H1 (cell line): ENCODE results near the gene ACTN4.

Experiments
- CREB1 ChIP-seq: IDR thresholded peaks from 2 replicates; pipeline ENCODE4 v1.6.1; 2012; ENCODE audit warnings: inconsistent platforms
- CTCF ChIP-seq, 3 experiments: IDR thresholded peaks; 1 replicate in 2 of 3; 2 replicates in 1 of 3; pipeline versions ENCODE4 v1.5.1 to v1.6.1; 2011; ENCODE audit warnings: low read length in 3 of 3, mild to moderate bottlenecking in 3 of 3, inconsistent platforms in 2 of 3, low read depth in 1 of 3, moderate library complexity in 1 of 3; ENCODE audit not compliant: insufficient read depth in 1 of 3; ENCODE audit errors: control extremely low read depth in 1 of 3
- RAD21 ChIP-seq, 2 experiments: IDR thresholded peaks in 1 of 2; conservative IDR thresholded peaks in 1 of 2; 2 replicates each; pipeline ENCODE4 v1.6.1; 2011; ENCODE audit warnings: low read depth in 2 of 2, low read length in 2 of 2, improper control_type of control experiment in 1 of 2, inconsistent platforms in 1 of 2, mild to moderate bottlenecking in 1 of 2, moderate library complexity in 1 of 2
- TAF1 ChIP-seq: IDR thresholded peaks from 2 replicates; pipeline ENCODE4 v1.6.1; 2011; ENCODE audit warnings: mild to moderate bottlenecking, low read depth, low read length

DNA sequence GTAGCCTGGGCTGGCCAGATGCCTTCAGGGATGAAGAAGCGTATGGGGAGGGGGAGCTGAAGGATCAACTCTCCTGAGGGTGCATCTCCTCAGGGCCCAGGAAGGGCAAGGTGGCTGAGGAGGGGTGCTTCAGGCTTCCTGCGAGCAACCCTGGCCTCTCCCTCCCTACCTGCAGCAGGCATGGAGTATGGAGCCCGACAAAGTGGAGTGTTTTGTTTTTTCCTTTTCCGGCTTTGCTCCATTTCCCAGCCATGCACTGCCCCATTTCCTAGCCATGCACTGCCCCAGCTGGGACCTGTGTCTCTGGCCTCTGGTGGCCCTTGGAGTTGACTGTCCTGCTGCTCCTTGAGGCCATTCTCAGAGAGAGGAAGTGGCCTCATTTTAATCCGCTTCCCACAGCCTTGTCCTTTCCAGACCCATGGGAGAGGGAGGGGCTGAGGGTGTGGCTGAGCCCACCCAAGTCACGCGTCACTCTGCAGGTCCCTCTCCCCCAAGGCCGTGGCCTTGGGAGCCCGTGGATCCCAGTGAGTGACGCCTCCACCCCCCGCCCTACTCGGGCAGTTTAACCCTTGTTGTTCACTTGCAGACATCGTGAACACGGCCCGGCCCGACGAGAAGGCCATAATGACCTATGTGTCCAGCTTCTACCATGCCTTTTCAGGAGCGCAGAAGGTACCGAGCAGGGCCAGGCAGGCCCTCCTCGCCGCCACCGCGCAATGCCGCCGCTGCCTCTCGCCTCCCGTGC lies 62.4 kb downstream of the ACTN4 start:
- TF ChIP-seq CTCF (IDR thresholded peaks at IDR 0.05; ENCODE audit: control extremely low read depth in 1 of 3, insufficient read depth in 1 of 3, low read depth in 1 of 3, low read length in 3 of 3) (no peak), CREB1 (no peak), TAF1 (no peak), RAD21 (IDR thresholded peaks at IDR 0.05 in 1 of 2, conservative IDR thresholded peaks at IDR 0.05 in 1 of 2; ENCODE audit: low read depth in 2 of 2, low read length in 2 of 2) (no peak)
